ENCODE data around the gene CEACAM6. TPM values are rescaled to one million over a fixed set of nuclear protein-coding genes. Genes with fewer than 3 reads are reported as not detected.

The CEACAM6 gene
- total and polyA plus RNA-seq, 11 donors = 0.08 to 0.53 (median 0.12) TPM; not detected in 8

DNA sequence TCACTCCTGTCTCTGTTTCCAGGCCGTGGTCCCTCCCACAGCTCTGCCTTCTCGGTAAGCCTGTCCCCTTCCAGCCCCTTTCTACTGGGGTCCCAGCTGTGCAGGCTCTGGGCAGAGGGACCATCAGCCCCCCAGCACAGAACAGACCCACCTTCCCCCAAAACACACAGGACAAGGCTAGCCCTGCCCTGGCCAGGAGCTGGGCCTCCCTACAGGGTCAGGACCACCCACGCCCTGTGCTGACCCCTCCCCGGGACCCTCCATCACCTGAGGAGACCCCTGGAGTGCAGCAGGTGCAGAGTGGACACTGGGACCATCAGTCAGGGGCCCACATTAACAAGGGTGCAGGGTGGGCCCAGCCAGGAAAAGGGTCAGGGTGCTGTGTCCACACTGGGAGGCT is 55.0 kb downstream of the CEACAM6 start:
- TF ChIP-seq, protein P1, sequence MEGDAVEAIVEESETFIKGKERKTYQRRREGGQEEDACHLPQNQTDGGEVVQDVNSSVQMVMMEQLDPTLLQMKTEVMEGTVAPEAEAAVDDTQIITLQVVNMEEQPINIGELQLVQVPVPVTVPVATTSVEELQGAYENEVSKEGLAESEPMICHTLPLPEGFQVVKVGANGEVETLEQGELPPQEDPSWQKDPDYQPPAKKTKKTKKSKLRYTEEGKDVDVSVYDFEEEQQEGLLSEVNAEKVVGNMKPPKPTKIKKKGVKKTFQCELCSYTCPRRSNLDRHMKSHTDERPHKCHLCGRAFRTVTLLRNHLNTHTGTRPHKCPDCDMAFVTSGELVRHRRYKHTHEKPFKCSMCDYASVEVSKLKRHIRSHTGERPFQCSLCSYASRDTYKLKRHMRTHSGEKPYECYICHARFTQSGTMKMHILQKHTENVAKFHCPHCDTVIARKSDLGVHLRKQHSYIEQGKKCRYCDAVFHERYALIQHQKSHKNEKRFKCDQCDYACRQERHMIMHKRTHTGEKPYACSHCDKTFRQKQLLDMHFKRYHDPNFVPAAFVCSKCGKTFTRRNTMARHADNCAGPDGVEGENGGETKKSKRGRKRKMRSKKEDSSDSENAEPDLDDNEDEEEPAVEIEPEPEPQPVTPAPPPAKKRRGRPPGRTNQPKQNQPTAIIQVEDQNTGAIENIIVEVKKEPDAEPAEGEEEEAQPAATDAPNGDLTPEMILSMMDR (IDR thresholded peaks at IDR 0.05) = no peak
- TF ChIP-seq POLR2A (IDR thresholded peaks at IDR 0.05) = no peak
- DNase-seq = no peak
- ATAC-seq = no peak
- peaks cover 0 to 36% (median 0%) of the 10 kb centered on the region in 12 donors for H3K4me1 ChIP-seq
- peak overlapping the region in 2 of 12 donors; percentile 41 to 84 for H3K27ac ChIP-seq
- 27 to 57% (median 53%) methylated on average over 3 to 4 of the region's 4 CpGs for WGBS, 4 donors
- no peaks in the 10 kb centered on the region for H3K9me3 ChIP-seq
- intact Hi-C loops (cut with DNase I) = no loop called here
- no peak overlapping the region for H3K4me3 ChIP-seq
- peaks cover 0 to 26% (median 0%) of the 10 kb centered on the region in 9 donors for H3K27me3 ChIP-seq
- H3K36me3 ChIP-seq = no peaks in the 10 kb centered on the region

- Histone ChIP-seq H3K27me3 (peaks cover 0 to 26% (median 0%) of the 10 kb centered on the region in 9 donors), H3K27ac (peak overlapping the region in 3 of 12 donors; percentile 34 to 84 (median 41)), H3K4me3 (no peak overlapping the region), H3K36me3 (no peaks in the 10 kb centered on the region), H3K4me1 (peaks cover 0 to 36% (median 0%) of the 10 kb centered on the region in 12 donors), H3K9me3 (no peaks in the 10 kb centered on the region)
- 53 to 70% (median 56%) methylated on average over 2 to 3 of the region's 3 CpGs for WGBS, 4 donors
- intact Hi-C loops (cut with DNase I) = no loop called here
- ATAC-seq = peak; percentile 14 to 78 (median 59)
- no peak for TF ChIP-seq POLR2A (IDR thresholded peaks at IDR 0.05)
- TF ChIP-seq, protein P1 (IDR thresholded peaks at IDR 0.05) = no peak
- peak; percentile 39 to 71 (median 45) for DNase-seq
Observed at GRCh38 chr19:41811036-41811435, 55.7 kb downstream of the CEACAM6 start.

- intact Hi-C loops (cut with DNase I) = no loop called here
- Histone ChIP-seq H3K9me3 (no peaks in the 10 kb centered on the region), H3K4me1 (peaks cover 0 to 36% (median 0%) of the 10 kb centered on the region in 12 donors), H3K27ac (no peak overlapping the region), H3K36me3 (no peaks in the 10 kb centered on the region), H3K27me3 (peaks cover 0 to 26% (median 0%) of the 10 kb centered on the region in 9 donors), H3K4me3 (no peak overlapping the region)
- 45 to 71% (median 62%) methylated on average over 3 of the region's 3 CpGs for WGBS, 4 donors
- ATAC-seq (no peak), DNase-seq (no peak)
- no peak for TF ChIP-seq POLR2A (IDR thresholded peaks at IDR 0.05)
- TF ChIP-seq, protein P1 (IDR thresholded peaks at IDR 0.05) = no peak
Observed at GRCh38 chr19:41811981-41812380, 56.7 kb downstream of the CEACAM6 start.

- WGBS, 4 donors = 44 to 51% (median 46%) methylated on average over 4 of the region's 4 CpGs
- ATAC-seq = no peak
- H3K4me1 ChIP-seq = peaks cover 0 to 24% (median 0%) of the 10 kb centered on the region in 12 donors
- H3K36me3 ChIP-seq = no peaks in the 10 kb centered on the region
- H3K27ac ChIP-seq = no peak overlapping the region
- no peak overlapping the region for H3K4me3 ChIP-seq
- TF ChIP-seq POLR2A (IDR thresholded peaks at IDR 0.05) = no peak
- TF ChIP-seq, protein P1 (IDR thresholded peaks at IDR 0.05) = no peak
- H3K27me3 ChIP-seq = peaks cover 0 to 26% (median 0%) of the 10 kb centered on the region in 9 donors
- no peaks in the 10 kb centered on the region for H3K9me3 ChIP-seq
- no peak for DNase-seq
- intact Hi-C loops (cut with DNase I) = no loop called here
Observed at GRCh38 chr19:41813911-41814310, 58.6 kb downstream of the CEACAM6 start.

Measured in heart left ventricle (tissue), 16 donors.